GM18526 (cell line): ENCODE measurements around the gene SMIM23.

Source experiments
- POLR2A ChIP-seq: IDR thresholded peaks from 3 replicates; pipeline ENCODE4 v1.6.1; 2011; ENCODE audit not compliant: insufficient read length; ENCODE audit errors: extremely low read depth

The SMIM23 gene

GRCh38 chr5:171785517-171785916 is at the start of gene SMIM23:
Gene SMIM23 (plus strand): TSS chr5:171785817. CDS start chr5:171785872, 55 bp downstream.
- no peak for TF ChIP-seq POLR2A

GRCh38 chr5:171736976-171737891 is 48.4 kb upstream of the SMIM23 start:
- no peak for TF ChIP-seq POLR2A

- no peak for TF ChIP-seq POLR2A
Observed at GRCh38 chr5:171738501-171738900, 47.1 kb upstream of the SMIM23 start.

GRCh38 chr5:171739271-171739670 is 46.3 kb upstream of the SMIM23 start:
- TF ChIP-seq POLR2A = no peak

- no peak for TF ChIP-seq POLR2A
Observed at GRCh38 chr5:171743436-171744076, 42.1 kb upstream of the SMIM23 start.

- no peak for TF ChIP-seq POLR2A
Observed at GRCh38 chr5:171744264-171744663, 41.4 kb upstream of the SMIM23 start.

- TF ChIP-seq POLR2A = no peak
Observed at GRCh38 chr5:171744882-171745281, 40.7 kb upstream of the SMIM23 start.

- no peak for TF ChIP-seq POLR2A
Observed at GRCh38 chr5:171745602-171746001, 40.0 kb upstream of the SMIM23 start.

GRCh38 chr5:171747061-171747859 is 38.4 kb upstream of the SMIM23 start:
- TF ChIP-seq POLR2A = no peak

GRCh38 chr5:171748720-171749119 is 36.9 kb upstream of the SMIM23 start:
- no peak for TF ChIP-seq POLR2A

- no peak for TF ChIP-seq POLR2A
Observed at GRCh38 chr5:171749365-171749764, 36.3 kb upstream of the SMIM23 start.

- no peak for TF ChIP-seq POLR2A
Observed at GRCh38 chr5:171750311-171750788, 35.3 kb upstream of the SMIM23 start.

- TF ChIP-seq POLR2A = no peak
Observed at GRCh38 chr5:171755354-171755821, 30.2 kb upstream of the SMIM23 start.

- TF ChIP-seq POLR2A = no peak
Observed at GRCh38 chr5:171757853-171758535, 27.6 kb upstream of the SMIM23 start.

GRCh38 chr5:171759777-171760176 is 25.8 kb upstream of the SMIM23 start:
- TF ChIP-seq POLR2A = no peak
